Adrenal gland (tissue), 12 donors: ENCODE data around the gene PERCC1. TPM values are rescaled to one million over a fixed set of nuclear protein-coding genes. Genes with fewer than 3 reads are reported as not detected.

Experiments
- DNase-seq, 7 donors: peaks; one replicate each; pipeline ENCODE4 v3.0.0-alpha.2; 2019 to 2020
- H3K27ac ChIP-seq, 5 donors: fragments of 200-600 bp; sonication (generic) in 4 of 5; 1 replicate in 3 of 5; 2 replicates in 2 of 5; pipeline versions ENCODE4 v1.5.1 to v1.8.0; 2016 to 2020; ENCODE audit warnings: mild to moderate bottlenecking in 1 of 5
- H3K27me3 ChIP-seq: fragments of 200-600 bp; 2 replicates; pipeline ENCODE4 v1.8.0; 2021
- H3K36me3 ChIP-seq, 2 donors: fragments of 200-600 bp; replicated peaks in 1 of 2; 1 replicate in 1 of 2; 2 replicates in 1 of 2; pipeline versions ENCODE4 v1.5.1 to v1.8.0; 2018 to 2022
- H3K4me1 ChIP-seq, 2 donors: fragments of 200-600 bp; replicated peaks in 1 of 2; 1 replicate in 1 of 2; 2 replicates in 1 of 2; pipeline versions ENCODE4 v1.5.1 to v1.8.0; 2018 to 2021
- H3K4me3 ChIP-seq, 4 donors: fragments of 200-600 bp; sonication (generic) in 3 of 4; one replicate each; pipeline ENCODE4 v1.5.1; 2016 to 2018
- H3K9me3 ChIP-seq, 3 donors: fragments of 200-600 bp; sonication (generic) in 1 of 3; replicated peaks in 1 of 3; 1 replicate in 2 of 3; 2 replicates in 1 of 3; pipeline versions ENCODE4 v1.5.1 to v1.8.0; 2016 to 2021
- CTCF ChIP-seq, 6 experiments: fragments of 450-650 bp in 4 of 6; fragments of 200-600 bp in 2 of 6; sonication (generic) in 1 of 6; IDR thresholded peaks; 1 replicate in 5 of 6; 2 replicates in 1 of 6; pipeline versions ENCODE4 v1.5.1 to v1.8.0; 2016 to 2021; ENCODE audit warnings: antibody characterized with exemption in 6 of 6, mild to moderate bottlenecking in 2 of 6, moderate library complexity in 1 of 6
- POLR2A ChIP-seq, 2 donors: fragments of 450-650 bp; IDR thresholded peaks; one replicate each; pipeline ENCODE4 v1.6.1; 2017; ENCODE audit warnings: antibody characterized with exemption in 2 of 2, mild to moderate bottlenecking in 2 of 2, moderate library complexity in 1 of 2
- WGBS, 4 donors: extraction: QIAGEN DNeasy Blood & Tissue Kit in 2 of 4; methylation state at CpG; one replicate each; pipeline versions ENCODE4 v1.1.5 to v1.1.7; 2013 to 2017; 5-methylcytosine and 5-hydroxymethylcytosine counted together
- intact Hi-C, 2 donors: fragments of 100-400 bp; cut with DNase I; formaldehyde crosslinking; loops; one replicate each; pipeline versions ENCODE4 v1.14.1 to v1.15.0; 2022 to 2023
- polyA plus RNA-seq, 3 donors: library from polyadenylated mRNA; stranded (reverse); fragments of 200-250 nt in 2 of 3; fragments of 350-450 nt in 1 of 3; fragmentation: Illumina TruSeq in 1 of 3; extraction: RNeasy Lipid Tissue Mini Kit (QIAGEN cat#74804) in 1 of 3; gene quantifications; one replicate each; pipeline ENCODE4 v1.2.3, GENCODE V29; 2013 to 2014
- total RNA-seq, 9 donors: library from RNA; depleted of rRNA in 4 of 9; stranded (reverse); fragments of >200 nt in 4 of 9; fragments of 120-200 nt in 1 of 9; fragmentation: NEBNext Ultra II Directional in 1 of 9; extraction: Animal tissue kit (Norgen Biotek cat#: 25700) in 1 of 9; gene quantifications; one replicate each; pipeline versions ENCODE4 v1.1.0 to v1.2.4, GENCODE V29; 2013 to 2023
- donor health status: healthy with polysubstance abuse.
- donor health status: Bipolar disorder and iron deficiency.
- donor health status: DM: yes; HTN: yes; CAD: no.
- donor health status: DM: no; HTN: no; CAD: no.
- donor health status: DM: no; HTN: no; CAD: no.
- donor health status: DM: yes; HTN: yes; CAD: no.

PERCC1 gene
- total and polyA plus RNA-seq, 12 donors, result 0.69 TPM; not detected in 11

- Histone ChIP-seq H3K9me3 (no peaks in the 10 kb centered on the region), H3K4me1 (no peaks in the 10 kb centered on the region), H3K27me3 (no peaks in the 10 kb centered on the region), H3K4me3 (no peak overlapping the region), H3K36me3 (peaks cover 0 to 83% of the 10 kb centered on the region in 2 donors), H3K27ac (no peak overlapping the region)
- WGBS, 4 donors, result 94 to 96% (median 94%) methylated on average over 17 to 30 of the region's 30 CpGs; no CpG with 5 or more reads in 1 of the 4 donors
- intact Hi-C loops, result no loop called here
- TF ChIP-seq CTCF (IDR thresholded peaks at IDR 0.05) (no peak), POLR2A (IDR thresholded peaks at IDR 0.05) (no peak)
- DNase-seq, result no peak
Observed at GRCh38 chr16:1448536-1449116, 17.7 kb downstream of the PERCC1 start.

- H3K36me3 ChIP-seq, result peaks cover 0 to 90% of the 10 kb centered on the region in 2 donors
- H3K27me3 ChIP-seq, result no peaks in the 10 kb centered on the region
- TF ChIP-seq POLR2A (IDR thresholded peaks at IDR 0.05) (no peak), CTCF (IDR thresholded peaks at IDR 0.05) (no peak)
- no peaks in the 10 kb centered on the region for H3K4me1 ChIP-seq
- intact Hi-C loops, result no loop called here
- DNase-seq, result no peak
- H3K27ac ChIP-seq, result no peak overlapping the region
- H3K9me3 ChIP-seq, result no peaks in the 10 kb centered on the region
- no peak overlapping the region for H3K4me3 ChIP-seq
- WGBS, 4 donors, result 93 to 99% (median 95%) methylated on average over 12 to 25 of the region's 25 CpGs
Observed at GRCh38 chr16:1449201-1449788, 18.4 kb downstream of the PERCC1 start.

GRCh38 chr16:1450218-1450617 lies 19.3 kb downstream of the PERCC1 start:
- Histone ChIP-seq H3K27me3 (no peaks in the 10 kb centered on the region), H3K4me3 (no peak overlapping the region), H3K27ac (no peak overlapping the region), H3K36me3 (peaks cover 0 to 99% of the 10 kb centered on the region in 2 donors), H3K9me3 (no peaks in the 10 kb centered on the region), H3K4me1 (no peaks in the 10 kb centered on the region)
- TF ChIP-seq POLR2A (IDR thresholded peaks at IDR 0.05), result no peak
- 87 to 95% (median 94%) methylated on average over 23 to 29 of the region's 29 CpGs for WGBS, 4 donors
- intact Hi-C loops, result no loop called here
- DNase-seq, result no peak

- Histone ChIP-seq H3K27ac (no peak overlapping the region), H3K36me3 (peaks cover 0 to 99% of the 10 kb centered on the region in 2 donors), H3K9me3 (no peaks in the 10 kb centered on the region), H3K27me3 (no peaks in the 10 kb centered on the region), H3K4me3 (no peak overlapping the region), H3K4me1 (no peaks in the 10 kb centered on the region)
- WGBS, 4 donors, result 83 to 97% (median 96%) methylated on average over 1 to 21 of the region's 21 CpGs
- TF ChIP-seq CTCF (IDR thresholded peaks at IDR 0.05) (no peak), POLR2A (IDR thresholded peaks at IDR 0.05) (no peak)
- intact Hi-C loops, result no loop called here
- DNase-seq, result no peak
Observed at GRCh38 chr16:1450841-1451240, 20.0 kb downstream of the PERCC1 start.
